GM12873 (cell line): ENCODE measurements around the gene ATG7.

Experiments
- CTCF ChIP-seq: IDR thresholded peaks from 2 replicates; pipeline ENCODE4 v1.5.1; 2012; ENCODE audit warnings: low read depth, mild to moderate bottlenecking, moderate library complexity, low read length, control low read depth; ENCODE audit not compliant: insufficient read depth; ENCODE audit errors: missing control alignments

ATG7 gene

GRCh38 chr3:11566916-11567315 lies 294.7 kb downstream of the ATG7 start:
- TF ChIP-seq CTCF, result no peak

- TF ChIP-seq CTCF, result no peak
Measured at GRCh38 chr3:11567516-11568467, 295.6 kb downstream of the ATG7 start.

- TF ChIP-seq CTCF, result no peak
Measured at GRCh38 chr3:11568503-11569155, 296.4 kb downstream of the ATG7 start.

- no peak for TF ChIP-seq CTCF
Measured at GRCh38 chr3:11569156-11569741, 297.1 kb downstream of the ATG7 start.

GRCh38 chr3:11570251-11570650 lies 298.1 kb downstream of the ATG7 start:
- no peak for TF ChIP-seq CTCF

GRCh38 chr3:11570789-11571495 lies 298.7 kb downstream of the ATG7 start:
- TF ChIP-seq CTCF, result no peak
